Mesenteric fat pad (tissue), 1 donor: ENCODE results near the gene DUXB. TPM values are rescaled to one million over a fixed set of nuclear protein-coding genes. Genes with fewer than 3 reads are reported as not detected.

Experiments used
- DNase-seq: peaks from one replicate; pipeline ENCODE4 v3.0.0-alpha.2; 2020; ENCODE audit warnings: low spot score
- long read RNA-seq: library from polyadenylated mRNA; unstranded; transcript quantifications from one replicate; pipeline ENCODE4 v2.0.0, GENCODE V29; 2020
- total RNA-seq: library from RNA; stranded (reverse); fragmentation: NEBNext Ultra II Directional; extraction: Animal tissue kit (Norgen Biotek cat#: 25700); gene quantifications from one replicate; pipeline ENCODE4 v1.2.1, GENCODE V29; 2021
- donor health status: DM: yes; HTN: yes; CAD: no.

Gene DUXB
- total RNA-seq = not detected
- long read RNA-seq = 0 reads

- no peak for DNase-seq
These were observed at the start of gene DUXB for GRCh38 chr16:75701361-75701760. Gene DUXB (minus strand): TSS chr16:75701461. CDS start chr16:75701418, 43 bp downstream.

- DNase-seq = no peak
These were observed 49.3 kb upstream of the DUXB start for GRCh38 chr16:75750528-75750927.

- no peak for DNase-seq
These were observed 45.1 kb upstream of the DUXB start for GRCh38 chr16:75746359-75746758.

GRCh38 chr16:75745823-75746222 is 44.6 kb upstream of the DUXB start:
- DNase-seq = no peak

GRCh38 chr16:75745242-75745641 is 44.0 kb upstream of the DUXB start:
- no peak for DNase-seq

- no peak for DNase-seq
These were observed 41.3 kb upstream of the DUXB start for GRCh38 chr16:75742424-75743047.

- no peak for DNase-seq
These were observed 32.3 kb upstream of the DUXB start for GRCh38 chr16:75733305-75734211.

- no peak for DNase-seq
These were observed 31.6 kb upstream of the DUXB start for GRCh38 chr16:75732871-75733270.

GRCh38 chr16:75727221-75727620 is 26.0 kb upstream of the DUXB start:
- no peak for DNase-seq

GRCh38 chr16:75726390-75726789 is 25.1 kb upstream of the DUXB start, which contains the start of gene CPHXL:
Gene CPHXL (minus strand): TSS chr16:75726490. CDS start chr16:75726442, 48 bp downstream.
- no peak for DNase-seq

- no peak for DNase-seq
These were observed 17.2 kb upstream of the DUXB start for GRCh38 chr16:75718452-75718851.

- no peak for DNase-seq
These were observed 13.4 kb upstream of the DUXB start for GRCh38 chr16:75714661-75715060.

GRCh38 chr16:75710344-75710743 is 9.1 kb upstream of the DUXB start:
- DNase-seq = no peak

GRCh38 chr16:75703306-75703705 is 2.0 kb upstream of the DUXB start:
- DNase-seq = no peak

- no peak for DNase-seq
These were observed 981 bp upstream of the DUXB start for GRCh38 chr16:75702242-75702641.

GRCh38 chr16:75697571-75697970 is 3.7 kb downstream of the DUXB start:
- DNase-seq = no peak

GRCh38 chr16:75695708-75696107 is 5.6 kb downstream of the DUXB start:
- DNase-seq = no peak

GRCh38 chr16:75687361-75687760 is 13.9 kb downstream of the DUXB start:
- no peak for DNase-seq

- no peak for DNase-seq
These were observed 19.0 kb downstream of the DUXB start for GRCh38 chr16:75682308-75682707.

GRCh38 chr16:75679366-75679765 is 21.9 kb downstream of the DUXB start:
- DNase-seq = no peak

GRCh38 chr16:75676909-75677308 is 24.4 kb downstream of the DUXB start, which contains the start of gene CPHXL2:
Gene CPHXL2 (minus strand): TSS chr16:75677009. CDS start chr16:75676999, 10 bp downstream.
- DNase-seq = no peak

- no peak for DNase-seq
These were observed 33.8 kb downstream of the DUXB start for GRCh38 chr16:75667503-75667902.
